DND-41 (cell line): Measurements from ENCODE around the gene MITF.

Experiments
- CTCF ChIP-seq: IDR thresholded peaks from 2 replicates; pipeline ENCODE4 v1.5.1; 2012; ENCODE audit warnings: borderline replicate concordance, low read length, moderate library complexity, mild to moderate bottlenecking; ENCODE audit not compliant: poor library complexity, severe bottlenecking; ENCODE audit errors: extremely low read depth
- EZH2 ChIP-seq: IDR thresholded peaks from 3 replicates; pipeline ENCODE4 v1.6.1; 2012; ENCODE audit warnings: borderline replicate concordance, low read depth, mild to moderate bottlenecking, moderate library complexity, low read length, inconsistent platforms; ENCODE audit not compliant: severe bottlenecking

DNA sequence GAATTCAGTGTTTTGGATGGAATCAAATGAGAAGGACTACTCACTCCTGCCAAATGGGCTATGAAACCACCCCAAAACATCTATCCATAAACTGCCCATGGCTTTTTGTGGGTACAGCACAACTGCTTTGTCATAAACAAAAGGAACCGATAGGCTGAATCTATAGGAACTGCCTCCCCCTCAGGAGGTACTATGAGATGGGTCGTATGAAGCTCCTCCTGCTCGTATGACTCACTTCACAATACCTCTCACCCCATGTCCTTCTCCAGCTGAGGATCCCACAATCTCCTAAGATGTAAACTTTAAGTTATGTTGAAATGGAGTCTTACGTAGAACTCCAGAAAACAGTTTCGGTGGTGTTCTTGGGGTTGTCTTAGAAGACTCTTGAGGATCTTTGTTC lies 130.4 kb downstream of the MITF start:
- TF ChIP-seq CTCF (no peak), EZH2 (no peak)
